GM12878 (cell line): ENCODE data around the gene CILP. TPM values are rescaled to one million over a fixed set of nuclear protein-coding genes. Genes with fewer than 3 reads are reported as not detected.

Experiments
- BCL11A ChIP-seq: IDR thresholded peaks from 2 replicates; pipeline ENCODE4 v1.6.1; 2011; ENCODE audit warnings: low read depth, low read length
- CBFB ChIP-seq: IDR thresholded peaks from 2 replicates; pipeline ENCODE4 v1.6.1; 2016; ENCODE audit warnings: antibody characterized with exemption, low read depth
- CREM ChIP-seq: IDR thresholded peaks from 2 replicates; pipeline ENCODE4 v1.6.1; 2014; ENCODE audit warnings: antibody characterized with exemption, low read depth
- CTCF ChIP-seq, 3 experiments: IDR thresholded peaks in 2 of 3; conservative IDR thresholded peaks in 1 of 3; 2 replicates each; pipeline ENCODE4 v1.5.1; 2011; ENCODE audit warnings: low read depth in 3 of 3, low read length in 3 of 3, mild to moderate bottlenecking in 3 of 3, control low read depth in 2 of 3, moderate library complexity in 2 of 3, inconsistent platforms in 1 of 3, mixed read lengths in 1 of 3; ENCODE audit not compliant: control insufficient read depth in 2 of 3, insufficient read depth in 1 of 3; ENCODE audit errors: extremely low read depth in 1 of 3
- HSF1 ChIP-seq: fragments of 150-350 bp; IDR thresholded peaks from 2 replicates; pipeline ENCODE4 v1.6.1; 2014; ENCODE audit warnings: mild to moderate bottlenecking, low read depth, low read length
- KDM1A ChIP-seq: fragments of 200-600 bp; sonication (generic); IDR thresholded peaks from 2 replicates; pipeline ENCODE4 v1.6.1; 2016; ENCODE audit warnings: borderline replicate concordance
- MTA3 ChIP-seq: IDR thresholded peaks from 2 replicates; pipeline ENCODE4 v1.6.1; 2012; ENCODE audit warnings: low read length, inconsistent platforms, borderline replicate concordance
- MXI1 ChIP-seq: fragments of 150-350 bp; IDR thresholded peaks from 2 replicates; pipeline ENCODE4 v1.6.1; 2011; ENCODE audit warnings: low read depth, mild to moderate bottlenecking, inconsistent platforms, low read length, improper control_type of control experiment
- SMAD5 ChIP-seq: IDR thresholded peaks from 2 replicates; pipeline ENCODE4 v1.6.1; 2016; ENCODE audit warnings: antibody characterized with exemption, low read depth
- TBL1XR1 ChIP-seq: IDR thresholded peaks from 2 replicates; pipeline ENCODE4 v1.6.1; 2012; ENCODE audit warnings: low read depth, low read length, improper control_type of control experiment
- ZNF592 ChIP-seq: fragments of 450-650 bp; IDR thresholded peaks from 2 replicates; pipeline ENCODE4 v1.6.1; 2017; ENCODE audit warnings: mild to moderate bottlenecking, moderate library complexity
- polyA plus RNA-seq, 11 experiments: library from polyadenylated mRNA; depleted of rRNA in 4 of 11; unstranded in 6 of 11; stranded (reverse) in 5 of 11; fragments of >200 nt; fragmentation: Nextera tagmentation in 4 of 11; fragmentation: Illumina TruSeq in 1 of 11; extraction: Ambion mirVana in 4 of 11; extraction: Trizol in 1 of 11; gene quantifications; 1 replicate in 1 of 11; 2 replicates in 10 of 11; pipeline versions ENCODE4 v1.2.1 to v1.2.3, GENCODE V29; 2011 to 2016; ENCODE audit warnings: inconsistent platforms in 2 of 11, missing spikeins in 2 of 11, low read depth in 1 of 11
- total RNA-seq, 4 experiments: library from RNA; depleted of rRNA in 3 of 4; stranded (reverse); fragments of >200 nt in 3 of 4; fragmentation: Illumina TruSeq in 1 of 4; extraction: Trizol in 1 of 4; gene quantifications; 2 replicates each; pipeline versions ENCODE4 v1.2.1 to v1.2.3, GENCODE V29; 2013 to 2021

Gene CILP
- total and polyA plus RNA-seq, 10 of the 15 experiments (the other 5 are each of a cell fraction or from before 2014, with no cell fraction given), result 0.03 to 0.06 (median 0.04) TPM; not detected in 4

GRCh38 chr15:65184868-65185717 lies 26.2 kb downstream of the CILP start, which contains the start of gene CLPX (continued):
- TF ChIP-seq ZNF592 (no peak), MXI1 (peak; percentile 63), TBL1XR1 (no peak; the same call in 1 of the 2 replicates), MTA3 (no peak), CTCF (IDR thresholded peaks at IDR 0.05 in 2 of 3, conservative IDR thresholded peaks at IDR 0.05 in 1 of 3; ENCODE audit: control insufficient read depth in 2 of 3, extremely low read depth in 1 of 3, insufficient read depth in 1 of 3, low read depth in 3 of 3, low read length in 3 of 3) (no peak), KDM1A (no peak), CREM (peak; percentile 85), CBFB (peak; percentile 44; the same call in 1 of the 2 replicates), BCL11A (peak; percentile 13; the same call in 1 of the 2 replicates), SMAD5 (0 out of 2 replicates have a peak, but pooled peaks have one; percentile 10), HSF1 (no peak)
